Left lung (tissue), 10 donors: ENCODE data around the gene ABCD1. TPM values are rescaled to one million over a fixed set of nuclear protein-coding genes. Genes with fewer than 3 reads are reported as not detected.
A peak's percentile ranks its signal among the peaks of the same experiment; 100 is the strongest.
"Not testable (repeated sequence)": the region's sequence is repeated elsewhere in the genome, so short reads cannot be mapped to it uniquely, and the experiment has no call there.

Experiments
- ATAC-seq: fragments of 200-7000 bp; cut with Tn5 transposase; one replicate; pipeline ENCODE4 v1.9.1; 2020; ENCODE audit warnings: moderate library complexity
- DNase-seq, 4 donors: peaks; one replicate each; pipeline ENCODE4 v3.0.0-alpha.2; 2013 to 2020
- H3K27ac ChIP-seq, 2 donors: fragments of 200-600 bp; sonication (generic) in 1 of 2; one replicate each; pipeline versions ENCODE4 v1.5.0 to v1.8.0; 2020 to 2021
- H3K27me3 ChIP-seq, 2 donors: fragments of 200-600 bp; sonication (generic) in 1 of 2; one replicate each; pipeline versions ENCODE4 v1.5.0 to v1.8.0; 2020 to 2021
- H3K36me3 ChIP-seq, 2 donors: fragments of 200-600 bp; sonication (generic) in 1 of 2; one replicate each; pipeline versions ENCODE4 v1.5.0 to v1.8.0; 2020 to 2021
- H3K4me1 ChIP-seq, 2 donors: fragments of 200-600 bp; one replicate each; pipeline ENCODE4 v1.8.0; 2021
- H3K4me3 ChIP-seq, 2 donors: fragments of 200-600 bp; sonication (generic) in 1 of 2; one replicate each; pipeline versions ENCODE4 v1.5.0 to v1.8.0; 2020 to 2021; ENCODE audit warnings: mild to moderate bottlenecking in 1 of 2
- H3K9me3 ChIP-seq, 2 donors: fragments of 200-600 bp; sonication (generic) in 1 of 2; one replicate each; pipeline versions ENCODE4 v1.5.0 to v1.8.0; 2020 to 2021
- CTCF ChIP-seq, 2 donors: fragments of 200-600 bp; sonication (generic) in 1 of 2; IDR thresholded peaks; one replicate each; pipeline versions ENCODE4 v1.5.0 to v1.8.0; 2021; ENCODE audit warnings: antibody characterized with exemption in 2 of 2
- intact Hi-C, 2 donors: fragments of 100-400 bp; cut with DNase I; formaldehyde crosslinking; loops; one replicate each; pipeline versions ENCODE4 v1.11.2 to v1.14.2; 2022
- polyA plus RNA-seq, 6 donors: library from polyadenylated mRNA; unstranded; fragments of 120-200 nt; gene quantifications; one replicate each; pipeline ENCODE4 v1.2.1, GENCODE V29; 2013; ENCODE audit not compliant: insufficient read length in 6 of 6
- total RNA-seq, 2 donors: library from RNA; stranded (reverse); fragmentation: NEBNext Ultra II Directional; extraction: Animal tissue kit (Norgen Biotek cat#: 25700); gene quantifications; one replicate each; pipeline ENCODE4 v1.2.1, GENCODE V29; 2021
- donor health status: DM: no; HTN: yes; CAD: no.
- donor health status: DM: no; HTN: no; CAD: no.

Gene ABCD1
- total and polyA plus RNA-seq, 8 donors: 6.5 to 18.5 (median 10.0) TPM

- no peak for TF ChIP-seq CTCF (IDR thresholded peaks at IDR 0.05)
- Histone ChIP-seq H3K9me3 (no peaks in the 10 kb centered on the region), H3K4me3 (no peak overlapping the region), H3K36me3 (peaks cover 0 to 60% of the 10 kb centered on the region in 2 donors), H3K27me3 (no peaks in the 10 kb centered on the region), H3K4me1 (peaks cover 0 to 5% of the 10 kb centered on the region in 2 donors), H3K27ac (no peak overlapping the region)
- ATAC-seq (no peak), DNase-seq (no peak)
- intact Hi-C loops: no loop called here
Observed at GRCh38 chrX:153704021-153704526, 20.6 kb upstream of the ABCD1 start.

GRCh38 chrX:153704631-153705402 lies 19.8 kb upstream of the ABCD1 start:
- intact Hi-C loops: not testable (repeated sequence)

GRCh38 chrX:153705403-153706060 lies 19.1 kb upstream of the ABCD1 start:
- H3K4me3 ChIP-seq, DNase-seq, H3K4me1 ChIP-seq, H3K9me3 ChIP-seq, H3K27me3 ChIP-seq, ATAC-seq, intact Hi-C loops, H3K27ac ChIP-seq: not testable (repeated sequence)
- H3K36me3 ChIP-seq: peaks cover 0 to 66% of the 10 kb centered on the region in 2 donors

More at GRCh38 chrX:153704631-153705402, 19.8 kb upstream of the ABCD1 start:
- not testable (repeated sequence) for H3K9me3 ChIP-seq, ATAC-seq, DNase-seq, H3K27me3 ChIP-seq, H3K4me3 ChIP-seq, H3K27ac ChIP-seq, H3K4me1 ChIP-seq
- H3K36me3 ChIP-seq: peaks cover 0 to 63% of the 10 kb centered on the region in 2 donors

- ATAC-seq (no peak), DNase-seq (no peak)
- H3K4me1 ChIP-seq: peaks cover 0 to 5% of the 10 kb centered on the region in 2 donors
- H3K9me3 ChIP-seq: no peaks in the 10 kb centered on the region
- peaks cover 0 to 63% of the 10 kb centered on the region in 2 donors for H3K36me3 ChIP-seq
- no peak overlapping the region for H3K4me3 ChIP-seq
- TF ChIP-seq CTCF (IDR thresholded peaks at IDR 0.05): no peak
- H3K27me3 ChIP-seq: no peaks in the 10 kb centered on the region
- intact Hi-C loops: no loop called here
- H3K27ac ChIP-seq: no peak overlapping the region
Observed at GRCh38 chrX:153706799-153707198, 17.9 kb upstream of the ABCD1 start.

GRCh38 chrX:153707406-153707805 lies 17.2 kb upstream of the ABCD1 start:
- no peak for DNase-seq
- H3K4me1 ChIP-seq: peaks cover 0 to 5% of the 10 kb centered on the region in 2 donors
- TF ChIP-seq CTCF (IDR thresholded peaks at IDR 0.05): no peak
- intact Hi-C loops: no loop called here
- H3K27me3 ChIP-seq: no peaks in the 10 kb centered on the region
- H3K4me3 ChIP-seq: no peak overlapping the region
- no peaks in the 10 kb centered on the region for H3K9me3 ChIP-seq
- no peak for ATAC-seq
- H3K27ac ChIP-seq: no peak overlapping the region
- H3K36me3 ChIP-seq: peaks cover 0 to 59% of the 10 kb centered on the region in 2 donors

GRCh38 chrX:153708415-153708814 lies 16.2 kb upstream of the ABCD1 start:
- DNase-seq (peak in 2 of 4 donors; percentile 52 to 74), ATAC-seq (peak; percentile 91)
- H3K27me3 ChIP-seq: no peaks in the 10 kb centered on the region
- peak; percentile 47 to 50 for TF ChIP-seq CTCF (IDR thresholded peaks at IDR 0.05)
- intact Hi-C loops: no loop called here
- peaks cover 0 to 5% of the 10 kb centered on the region in 2 donors for H3K4me1 ChIP-seq
- H3K36me3 ChIP-seq: peaks cover 0 to 59% of the 10 kb centered on the region in 2 donors
- no peak overlapping the region for H3K27ac ChIP-seq
- H3K9me3 ChIP-seq: no peaks in the 10 kb centered on the region
- no peak overlapping the region for H3K4me3 ChIP-seq
